Hematopoietic multipotent progenitor cell treated with erythropoietin and hydrocortisone succinate and interleukin-3 and kit ligand, for 6 days (in vitro differentiated cells): Measurements from ENCODE around the gene PERCC1.
"Not testable (repeated sequence)": the region's sequence is repeated elsewhere in the genome, so short reads cannot be mapped to it uniquely, and the experiment has no call there.

Source experiments
- DNase-seq: peaks from one replicate; pipeline ENCODE4 v3.0.0-alpha.2; 2015

The PERCC1 gene

GRCh38 chr16:1451702-1452392 lies 21.0 kb downstream of the PERCC1 start:
- DNase-seq: no peak

DNA sequence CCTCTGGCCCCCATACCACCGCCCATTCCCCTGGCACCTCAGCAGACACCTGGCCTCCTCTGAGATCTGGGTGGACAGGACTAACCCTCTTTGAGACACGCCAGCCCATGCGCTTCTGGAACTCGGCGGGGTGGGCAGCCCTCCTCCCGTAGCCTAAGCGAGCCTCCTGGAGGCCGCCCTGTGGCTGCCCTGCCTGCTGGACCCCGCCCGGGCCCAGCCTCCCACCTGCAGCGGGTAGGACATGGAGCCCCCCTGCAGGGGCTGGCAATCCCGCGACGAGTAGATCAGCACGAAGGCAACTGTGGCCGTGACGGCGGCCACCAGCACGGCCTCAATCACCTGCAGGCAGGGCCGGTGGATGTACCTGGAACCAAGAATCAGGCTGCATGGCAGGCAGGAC lies 21.7 kb downstream of the PERCC1 start:
- no peak for DNase-seq

- no peak for DNase-seq
These were observed 22.4 kb downstream of the PERCC1 start for GRCh38 chr16:1453316-1453715.

GRCh38 chr16:1454561-1454960 lies 23.7 kb downstream of the PERCC1 start:
- no peak for DNase-seq

DNA sequence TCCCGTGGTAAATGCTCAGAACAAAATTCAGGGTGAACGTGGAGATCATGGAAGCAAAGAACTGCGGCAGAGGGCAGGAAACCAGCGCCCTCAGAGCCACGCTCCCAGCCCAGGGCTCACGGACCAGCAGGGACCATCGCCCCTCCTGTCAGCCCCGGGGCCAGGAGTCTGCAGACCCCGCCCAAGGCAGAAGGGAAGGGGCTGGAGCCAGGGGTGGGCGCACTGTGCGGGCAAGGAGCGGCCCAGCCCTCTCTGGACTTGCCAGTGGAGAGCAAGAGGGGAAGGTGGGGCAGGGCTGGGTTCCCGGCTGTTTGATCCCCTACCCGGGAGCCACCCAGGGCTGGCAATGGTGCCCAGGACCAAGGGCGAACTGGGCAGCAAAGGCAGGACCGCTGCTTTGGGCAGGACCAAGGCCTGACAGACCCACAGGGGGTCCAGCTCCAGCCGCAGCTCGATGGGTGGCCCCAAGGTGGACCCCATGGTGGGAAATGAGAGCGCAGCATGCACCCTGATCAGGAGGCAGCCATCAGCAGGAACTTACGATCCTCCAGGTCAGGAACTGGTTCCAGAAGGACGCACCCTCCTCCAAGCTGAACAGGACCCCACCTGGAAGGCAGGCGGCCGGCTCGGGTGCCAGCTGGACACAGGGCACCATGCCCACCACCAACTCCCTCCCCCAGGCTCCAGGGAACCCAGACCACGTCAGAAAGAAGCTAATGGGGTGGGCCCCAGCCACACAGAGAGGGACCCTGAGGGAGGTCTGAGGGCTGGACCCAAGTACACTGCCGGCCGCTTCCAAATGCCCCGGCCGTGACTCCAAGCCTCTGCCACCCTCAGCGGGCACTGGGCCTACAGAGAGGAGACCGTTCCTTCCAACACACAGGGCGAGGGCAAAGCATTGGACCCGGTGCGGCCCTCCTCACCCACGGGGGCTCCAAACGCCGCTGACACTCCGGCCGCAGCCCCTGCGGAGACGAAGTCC lies 24.6 kb downstream of the PERCC1 start:
- DNase-seq: no peak

DNA sequence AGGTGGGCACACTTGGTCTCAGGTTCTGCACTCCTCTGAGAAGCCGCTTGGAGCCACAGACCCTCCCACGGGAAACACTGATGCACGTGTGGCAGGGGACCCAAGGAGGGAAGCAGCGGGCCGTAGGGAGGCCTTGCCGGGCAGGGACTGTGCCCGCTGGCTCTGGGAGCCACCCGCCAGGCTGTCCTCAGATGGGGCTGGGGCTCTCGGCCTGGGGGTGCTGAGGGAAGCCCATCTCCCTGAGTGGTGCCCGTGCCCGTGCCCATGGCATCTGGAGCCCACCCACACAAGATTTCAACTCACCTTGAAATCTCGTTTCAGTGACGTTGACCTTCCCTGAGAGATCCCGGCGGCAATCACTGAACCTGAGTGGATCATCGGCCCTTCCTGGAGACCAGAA lies 26.1 kb downstream of the PERCC1 start:
- DNase-seq: no peak

- DNase-seq: no peak
These were observed 26.8 kb downstream of the PERCC1 start for GRCh38 chr16:1457489-1458245.

DNA sequence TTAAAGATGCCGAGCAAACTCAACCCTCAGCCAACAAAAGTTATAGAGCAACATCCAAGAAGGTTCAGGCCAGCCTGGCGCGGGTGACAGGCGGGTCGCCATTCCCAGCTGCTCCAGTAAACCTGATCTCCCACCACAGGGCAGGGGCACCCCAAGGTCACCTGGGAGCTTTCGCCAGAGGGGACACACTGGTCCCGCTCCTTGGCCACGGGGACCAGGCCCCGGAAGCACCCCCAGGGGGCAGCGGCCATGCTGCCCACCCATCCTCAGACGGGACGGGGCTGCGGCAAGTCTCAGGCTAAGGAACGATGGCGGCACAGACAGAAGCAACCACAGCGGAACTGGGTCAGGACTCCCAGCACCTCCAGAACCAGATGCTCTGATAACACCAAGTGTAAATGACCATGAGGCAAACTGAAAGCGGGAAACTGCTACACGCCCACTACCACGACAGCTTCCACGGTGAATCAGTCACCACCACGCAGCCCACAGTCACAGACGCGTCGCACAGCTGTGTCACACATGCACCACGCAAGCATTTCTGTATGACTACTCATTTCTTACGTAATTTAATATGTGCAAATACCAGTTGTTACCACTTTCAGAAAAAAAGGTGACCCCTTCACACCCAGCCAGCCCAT lies 27.6 kb downstream of the PERCC1 start:
- DNase-seq: no peak

DNA sequence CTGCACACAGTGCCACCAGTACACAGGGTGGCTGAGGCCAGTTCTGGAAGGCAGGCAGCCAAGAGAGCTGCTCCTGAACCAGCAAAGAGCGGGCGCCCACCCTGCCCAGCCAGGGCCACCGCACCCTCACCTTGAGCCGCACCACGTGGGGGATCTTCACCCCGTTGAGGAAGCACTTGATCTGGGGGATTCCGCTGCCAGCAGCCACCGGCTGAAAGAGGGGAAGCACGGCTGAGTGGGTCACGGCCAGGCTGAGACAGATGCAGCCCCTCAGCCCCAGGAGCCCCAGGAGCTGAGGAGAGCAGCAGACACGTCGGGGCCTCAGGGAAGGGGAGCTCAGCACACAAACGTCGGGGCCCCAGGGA lies 28.1 kb downstream of the PERCC1 start:
- no peak for DNase-seq

GRCh38 chr16:1459967-1460366 lies 29.1 kb downstream of the PERCC1 start:
- DNase-seq: no peak

GRCh38 chr16:1460602-1461138 lies 29.8 kb downstream of the PERCC1 start:
- no peak for DNase-seq

DNA sequence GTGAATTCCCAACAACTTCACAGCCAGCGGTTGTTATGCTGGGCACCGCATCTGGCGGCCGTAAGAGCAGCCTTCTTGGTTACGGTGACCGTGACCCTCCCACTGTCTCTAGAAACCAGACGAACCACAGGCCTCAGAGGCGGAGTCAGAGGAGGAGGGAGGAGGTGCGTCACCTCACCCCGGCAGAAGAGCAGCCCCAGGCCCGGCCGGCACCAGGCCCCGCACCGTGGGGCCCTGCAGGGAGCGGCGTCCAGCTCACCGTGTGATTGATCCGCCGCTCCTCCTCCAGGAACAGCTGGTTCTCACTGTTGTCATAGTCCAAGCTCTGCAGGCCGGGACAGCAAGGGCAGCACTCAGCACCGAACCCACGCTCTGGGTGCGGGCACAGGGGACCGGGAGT lies 30.3 kb downstream of the PERCC1 start:
- no peak for DNase-seq

DNA sequence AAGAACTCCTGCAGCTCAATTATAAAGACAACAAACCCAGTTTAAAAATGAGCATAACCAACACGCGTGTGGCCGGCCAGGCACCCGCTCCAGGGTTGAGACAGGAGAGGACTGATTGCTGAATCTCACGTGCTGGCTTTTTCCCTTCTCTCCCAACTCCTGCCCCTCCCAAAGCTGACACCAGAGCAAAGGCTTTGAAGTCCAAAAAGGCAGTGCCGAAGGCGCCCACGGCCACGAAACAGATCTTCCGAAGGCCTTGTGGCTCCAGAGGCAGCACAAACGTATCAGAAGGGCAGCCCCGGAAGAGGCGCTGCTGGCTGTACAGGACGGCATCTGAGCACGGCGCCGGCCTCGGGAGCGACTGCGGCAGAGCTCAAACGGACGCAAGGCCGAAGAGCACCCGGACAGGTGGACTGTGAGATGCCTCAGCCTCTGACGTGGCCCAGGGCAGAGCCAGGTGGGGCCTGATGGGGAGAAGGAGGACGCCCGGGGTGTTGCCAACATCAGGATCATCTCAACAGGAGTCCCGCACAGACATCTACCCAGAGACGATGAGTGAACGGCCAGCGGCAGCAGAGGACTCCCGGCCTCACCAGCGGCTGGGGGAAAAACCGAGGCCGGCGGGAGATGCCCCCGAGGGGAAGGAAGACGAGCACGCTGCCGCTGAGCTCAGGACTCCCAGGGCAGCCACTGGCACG lies 33.5 kb downstream of the PERCC1 start:
- DNase-seq: no peak

DNA sequence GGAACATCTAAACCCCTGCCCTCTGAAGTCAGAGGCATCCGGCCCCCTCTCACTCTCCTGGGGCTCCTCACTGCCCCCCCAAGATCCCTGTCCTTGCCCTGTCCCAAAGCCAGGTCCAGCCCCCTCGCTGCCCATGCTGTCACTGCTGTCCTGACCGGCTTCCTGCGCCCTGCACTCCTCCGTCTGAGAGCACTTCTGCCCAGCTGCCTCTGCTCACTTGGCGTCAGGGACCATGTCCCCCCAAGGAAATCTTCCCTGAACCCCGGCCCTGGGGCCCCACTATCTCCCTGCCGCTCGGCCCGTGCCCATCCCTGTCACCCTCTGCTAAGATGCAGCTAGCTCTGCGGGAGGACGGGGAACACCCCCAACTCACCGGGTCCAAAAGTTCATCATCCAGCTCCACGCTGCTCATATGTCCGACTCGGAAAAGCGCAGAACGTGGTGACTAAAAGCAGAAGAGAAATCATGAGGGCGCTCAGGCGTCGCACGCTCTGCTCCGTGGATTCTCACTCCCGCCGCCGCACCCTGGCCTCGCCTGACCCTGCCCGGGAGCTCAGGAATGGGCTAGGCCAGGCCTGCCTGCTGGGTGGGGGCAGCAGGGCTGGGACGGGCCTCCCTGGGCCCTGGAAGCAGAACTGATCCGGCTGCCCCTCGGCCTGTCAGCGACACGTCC lies 34.2 kb downstream of the PERCC1 start:
- DNase-seq: no peak

- no peak for DNase-seq
These were observed 34.7 kb downstream of the PERCC1 start for GRCh38 chr16:1465567-1465915.

DNA sequence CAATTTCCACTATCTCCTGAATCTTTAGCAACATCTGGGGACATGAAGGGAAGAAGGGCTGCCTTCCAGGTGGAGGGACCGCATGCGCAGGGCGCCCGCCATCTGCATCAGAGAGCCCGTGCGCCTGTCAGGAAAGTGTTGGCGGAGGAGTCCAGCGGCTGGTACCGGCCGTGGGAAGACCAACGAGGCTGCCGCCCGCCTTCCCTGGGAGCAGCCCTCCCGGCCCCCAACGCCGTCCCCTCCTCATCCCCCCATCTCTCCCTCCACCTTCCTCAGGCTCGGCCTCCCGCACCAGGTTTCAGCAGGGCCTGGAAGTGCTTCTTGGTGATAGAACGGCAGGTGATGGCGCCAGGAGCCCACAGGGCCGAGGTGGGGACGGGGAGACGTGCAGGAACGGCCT lies 35.2 kb downstream of the PERCC1 start:
- no peak for DNase-seq

GRCh38 chr16:1466968-1467521 lies 36.2 kb downstream of the PERCC1 start:
- DNase-seq: no peak

- no peak for DNase-seq
These were observed 37.5 kb downstream of the PERCC1 start for GRCh38 chr16:1468426-1468810.

- not testable (repeated sequence) for DNase-seq
These were observed 38.3 kb downstream of the PERCC1 start for GRCh38 chr16:1469141-1469540.

DNA sequence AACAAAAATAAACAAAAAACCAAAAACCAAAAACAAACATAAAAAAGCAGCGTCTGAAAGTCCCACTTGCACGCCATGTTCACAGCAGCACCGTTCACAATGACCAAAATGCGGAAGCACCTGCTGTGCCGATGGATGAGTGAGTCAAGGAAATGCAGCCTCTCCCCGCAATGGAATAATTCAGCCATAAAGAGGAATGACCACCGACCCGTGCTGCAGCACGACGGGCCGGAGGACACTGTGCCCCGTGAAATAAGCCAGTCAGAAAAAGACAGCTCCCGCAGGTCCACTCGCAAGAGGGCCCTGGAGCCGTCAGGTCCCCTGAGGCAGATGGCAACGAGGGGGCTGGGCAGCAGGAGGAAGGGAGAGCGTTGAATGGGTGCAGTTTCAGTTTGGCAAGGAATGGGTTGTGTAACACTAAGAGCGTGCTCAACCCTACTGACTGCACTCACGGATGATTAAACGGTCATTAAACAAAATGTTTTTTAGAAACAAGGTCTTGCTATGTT lies 38.9 kb downstream of the PERCC1 start:
- DNase-seq: peak; percentile 55
